ENCODE data around the gene ANLN.

GRCh38 chr7:36379831-36380504, 9.7 kb upstream of the ANLN start:
- no peak for TF ChIP-seq EZH2 (IDR thresholded peaks at IDR 0.05; ENCODE audit: low read depth, unreplicated experiment)
- TF ChIP-seq, protein P1, sequence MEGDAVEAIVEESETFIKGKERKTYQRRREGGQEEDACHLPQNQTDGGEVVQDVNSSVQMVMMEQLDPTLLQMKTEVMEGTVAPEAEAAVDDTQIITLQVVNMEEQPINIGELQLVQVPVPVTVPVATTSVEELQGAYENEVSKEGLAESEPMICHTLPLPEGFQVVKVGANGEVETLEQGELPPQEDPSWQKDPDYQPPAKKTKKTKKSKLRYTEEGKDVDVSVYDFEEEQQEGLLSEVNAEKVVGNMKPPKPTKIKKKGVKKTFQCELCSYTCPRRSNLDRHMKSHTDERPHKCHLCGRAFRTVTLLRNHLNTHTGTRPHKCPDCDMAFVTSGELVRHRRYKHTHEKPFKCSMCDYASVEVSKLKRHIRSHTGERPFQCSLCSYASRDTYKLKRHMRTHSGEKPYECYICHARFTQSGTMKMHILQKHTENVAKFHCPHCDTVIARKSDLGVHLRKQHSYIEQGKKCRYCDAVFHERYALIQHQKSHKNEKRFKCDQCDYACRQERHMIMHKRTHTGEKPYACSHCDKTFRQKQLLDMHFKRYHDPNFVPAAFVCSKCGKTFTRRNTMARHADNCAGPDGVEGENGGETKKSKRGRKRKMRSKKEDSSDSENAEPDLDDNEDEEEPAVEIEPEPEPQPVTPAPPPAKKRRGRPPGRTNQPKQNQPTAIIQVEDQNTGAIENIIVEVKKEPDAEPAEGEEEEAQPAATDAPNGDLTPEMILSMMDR (conservative IDR thresholded peaks at IDR 0.05; ENCODE audit: low read depth in 2 of 2), result no peak
- no peak for TF ChIP-seq ZNF114 (CRISPR knock-in tag; IDR thresholded peaks at IDR 0.05)
- no peak for TF ChIP-seq POLR2AphosphoS5 (IDR thresholded peaks at IDR 0.05; ENCODE audit: low read depth)
